ENCODE results near the gene LARGE1. TPM values are rescaled to one million over a fixed set of nuclear protein-coding genes. Genes with fewer than 3 reads are reported as not detected.

LARGE1 gene
- total RNA-seq, 4 donors from 2014 or later: 18.7 to 82.1 (median 39.2) TPM

DNA sequence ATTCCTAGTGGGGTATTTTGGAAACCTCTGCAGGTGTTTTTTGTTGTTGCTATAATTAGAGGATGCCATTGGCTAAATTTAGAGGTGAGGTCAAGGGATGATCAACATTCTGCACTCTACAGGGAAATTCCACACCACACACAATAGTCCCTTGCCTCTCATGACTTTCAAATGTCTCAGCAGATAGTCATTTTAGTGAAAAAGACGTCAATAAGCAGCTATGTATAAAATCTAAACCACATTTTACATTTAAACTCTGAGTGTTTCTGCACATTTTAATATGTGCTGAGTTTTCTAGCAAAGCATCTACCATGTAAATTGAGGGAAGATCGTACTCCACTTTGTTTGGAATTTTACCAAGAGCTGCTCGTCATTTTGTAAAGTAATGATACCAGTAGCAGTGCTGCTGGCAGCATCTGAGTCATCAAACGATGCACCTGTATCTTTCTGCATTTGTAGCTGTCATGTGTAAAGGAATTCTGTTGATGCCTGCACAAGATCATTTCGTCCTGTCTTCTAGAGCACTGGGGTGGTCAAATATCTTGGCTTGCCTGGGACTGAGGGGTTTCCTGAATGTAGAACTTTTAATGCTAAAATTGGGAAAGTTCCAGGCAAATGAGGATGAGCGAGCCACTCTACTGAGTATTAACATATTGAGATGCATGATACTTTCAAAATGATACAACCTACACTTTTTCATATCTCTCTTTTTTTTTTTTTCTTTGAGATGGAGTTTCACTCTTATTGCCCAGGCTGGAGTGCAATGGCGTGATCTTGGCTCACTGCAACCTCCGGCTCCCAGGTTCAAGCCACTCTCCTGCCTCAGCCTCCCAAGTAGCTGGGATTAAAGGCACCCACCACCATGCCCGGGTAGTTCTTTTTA is 447.6 kb downstream of the LARGE1 start:
- Histone ChIP-seq H3K4me3 (no peak overlapping the region), H3K9me3 (no peaks in the 10 kb centered on the region), H3K27me3 (no peaks in the 10 kb centered on the region), H3K36me3 (no peaks in the 10 kb centered on the region), H3K4me1 (no peaks in the 10 kb centered on the region), H3K27ac (no peak overlapping the region)
- TF ChIP-seq POLR2A (IDR thresholded peaks at IDR 0.05): no peak
- TF ChIP-seq, protein P1, sequence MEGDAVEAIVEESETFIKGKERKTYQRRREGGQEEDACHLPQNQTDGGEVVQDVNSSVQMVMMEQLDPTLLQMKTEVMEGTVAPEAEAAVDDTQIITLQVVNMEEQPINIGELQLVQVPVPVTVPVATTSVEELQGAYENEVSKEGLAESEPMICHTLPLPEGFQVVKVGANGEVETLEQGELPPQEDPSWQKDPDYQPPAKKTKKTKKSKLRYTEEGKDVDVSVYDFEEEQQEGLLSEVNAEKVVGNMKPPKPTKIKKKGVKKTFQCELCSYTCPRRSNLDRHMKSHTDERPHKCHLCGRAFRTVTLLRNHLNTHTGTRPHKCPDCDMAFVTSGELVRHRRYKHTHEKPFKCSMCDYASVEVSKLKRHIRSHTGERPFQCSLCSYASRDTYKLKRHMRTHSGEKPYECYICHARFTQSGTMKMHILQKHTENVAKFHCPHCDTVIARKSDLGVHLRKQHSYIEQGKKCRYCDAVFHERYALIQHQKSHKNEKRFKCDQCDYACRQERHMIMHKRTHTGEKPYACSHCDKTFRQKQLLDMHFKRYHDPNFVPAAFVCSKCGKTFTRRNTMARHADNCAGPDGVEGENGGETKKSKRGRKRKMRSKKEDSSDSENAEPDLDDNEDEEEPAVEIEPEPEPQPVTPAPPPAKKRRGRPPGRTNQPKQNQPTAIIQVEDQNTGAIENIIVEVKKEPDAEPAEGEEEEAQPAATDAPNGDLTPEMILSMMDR (IDR thresholded peaks at IDR 0.05): no peak
- intact Hi-C loops (cut with DNase I; ENCODE audit: low total_unique reads): no loop called here
- DNase-seq: no peak

DNA sequence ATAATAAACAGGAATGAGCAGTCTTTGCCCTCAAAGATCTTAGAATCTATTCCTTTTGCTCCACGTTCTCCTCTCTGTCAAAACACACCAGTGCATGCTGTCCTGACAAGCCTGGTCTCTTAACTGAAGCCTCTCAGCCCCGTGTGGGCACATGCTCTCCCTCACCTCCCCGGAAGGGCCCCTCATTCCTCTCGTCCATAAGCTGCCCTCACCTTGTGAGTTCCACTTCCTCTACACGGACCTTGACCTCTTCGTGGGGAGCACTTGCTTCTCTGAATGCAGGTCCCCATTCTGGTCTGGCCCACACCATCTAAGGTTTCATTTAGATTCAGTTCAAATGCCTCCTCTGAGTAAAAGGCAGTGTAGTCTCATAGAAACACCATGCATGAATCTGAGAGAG is 449.8 kb downstream of the LARGE1 start:
- Histone ChIP-seq H3K36me3 (no peaks in the 10 kb centered on the region), H3K9me3 (no peaks in the 10 kb centered on the region), H3K4me1 (no peaks in the 10 kb centered on the region), H3K4me3 (no peak overlapping the region), H3K27ac (no peak overlapping the region), H3K27me3 (no peaks in the 10 kb centered on the region)
- no peak for TF ChIP-seq POLR2A (IDR thresholded peaks at IDR 0.05)
- TF ChIP-seq, protein P1 (IDR thresholded peaks at IDR 0.05): no peak
- intact Hi-C loops (cut with DNase I; ENCODE audit: low total_unique reads): no loop called here
- DNase-seq: no peak

DNA sequence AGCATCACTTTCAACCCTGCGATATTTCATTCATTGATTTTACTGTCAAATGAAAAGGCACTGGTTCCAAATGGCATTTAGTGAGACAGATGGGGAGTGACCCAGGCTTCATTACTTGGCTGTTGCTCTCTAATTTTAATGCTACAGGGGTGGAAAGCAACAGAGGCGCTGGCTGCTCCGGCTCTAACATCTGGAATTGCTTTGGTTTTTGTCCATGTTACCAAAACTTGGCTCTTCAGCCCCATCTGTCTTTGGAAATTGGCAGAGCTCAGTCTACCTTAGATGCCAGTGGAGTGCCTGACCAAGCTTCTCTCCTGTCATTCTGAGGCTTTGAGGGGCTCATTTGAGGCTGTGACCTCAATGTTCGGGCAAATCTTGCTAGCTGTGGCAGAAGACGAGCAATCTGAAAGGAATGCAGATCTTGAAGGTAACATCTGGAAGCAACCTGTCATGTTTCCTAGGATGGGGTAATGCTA is 452.6 kb downstream of the LARGE1 start:
- no peak overlapping the region for H3K27ac ChIP-seq
- no peaks in the 10 kb centered on the region for H3K36me3 ChIP-seq
- no peaks in the 10 kb centered on the region for H3K27me3 ChIP-seq
- intact Hi-C loops (cut with DNase I; ENCODE audit: low total_unique reads): no loop called here
- H3K4me3 ChIP-seq: no peak overlapping the region
- no peak for TF ChIP-seq POLR2A (IDR thresholded peaks at IDR 0.05)
- TF ChIP-seq, protein P1 (IDR thresholded peaks at IDR 0.05): no peak
- H3K4me1 ChIP-seq: no peaks in the 10 kb centered on the region
- no peak for DNase-seq
- H3K9me3 ChIP-seq: no peaks in the 10 kb centered on the region

DNA sequence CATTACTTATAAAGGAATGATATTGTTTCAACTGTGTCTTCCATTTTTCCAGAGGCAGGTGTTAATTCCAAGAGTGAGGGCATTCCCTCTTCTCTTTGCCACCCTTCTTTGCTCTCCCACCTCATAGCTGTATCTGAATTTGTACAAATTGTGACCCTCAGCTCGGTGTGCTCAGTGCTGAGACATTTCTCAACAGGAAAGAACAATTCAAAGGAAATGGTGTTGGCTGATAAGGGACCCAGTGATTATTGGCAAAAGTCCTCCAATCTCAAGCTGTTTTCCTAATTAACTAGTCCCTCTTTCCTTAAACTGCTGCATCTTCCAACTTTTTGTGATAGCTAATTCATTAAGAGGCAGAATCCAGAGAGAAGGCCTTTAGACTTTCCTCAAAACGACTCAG is 453.2 kb downstream of the LARGE1 start:
- no peak overlapping the region for H3K4me3 ChIP-seq
- H3K27me3 ChIP-seq: no peaks in the 10 kb centered on the region
- H3K4me1 ChIP-seq: no peaks in the 10 kb centered on the region
- intact Hi-C loops (cut with DNase I; ENCODE audit: low total_unique reads): no loop called here
- no peak for DNase-seq
- no peak overlapping the region for H3K27ac ChIP-seq
- H3K9me3 ChIP-seq: peaks cover 0 to 4% of the 10 kb centered on the region in 2 donors
- TF ChIP-seq, protein P1 (IDR thresholded peaks at IDR 0.05): no peak
- no peak for TF ChIP-seq POLR2A (IDR thresholded peaks at IDR 0.05)
- H3K36me3 ChIP-seq: no peaks in the 10 kb centered on the region

DNA sequence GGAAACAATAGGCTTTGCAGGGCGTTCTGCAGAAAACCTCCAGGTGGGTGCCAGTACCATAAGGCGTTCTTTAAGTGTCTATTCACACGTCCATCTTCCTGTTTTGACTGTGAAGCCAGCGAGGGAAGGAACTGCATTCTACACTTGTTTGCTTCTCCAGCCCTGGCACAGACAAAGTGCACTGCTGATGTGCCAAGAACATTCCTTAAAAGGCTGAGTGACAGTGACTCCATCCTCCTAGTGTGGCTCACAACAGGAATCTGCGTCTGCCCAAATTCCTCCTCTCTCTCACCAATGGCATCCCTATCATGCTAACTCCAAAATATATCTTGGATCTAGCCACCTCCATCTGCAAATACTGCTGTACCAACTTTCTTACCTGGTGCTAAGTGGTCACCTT is 454.7 kb downstream of the LARGE1 start:
- DNase-seq: no peak
- no peaks in the 10 kb centered on the region for H3K27me3 ChIP-seq
- H3K36me3 ChIP-seq: no peaks in the 10 kb centered on the region
- intact Hi-C loops (cut with DNase I; ENCODE audit: low total_unique reads): no loop called here
- no peaks in the 10 kb centered on the region for H3K4me1 ChIP-seq
- no peak overlapping the region for H3K27ac ChIP-seq
- no peak overlapping the region for H3K4me3 ChIP-seq
- H3K9me3 ChIP-seq: peaks cover 0 to 6% of the 10 kb centered on the region in 2 donors
- TF ChIP-seq, protein P1 (IDR thresholded peaks at IDR 0.05): no peak

Measured in uterus (tissue), 4 donors.